Measurements from ENCODE around the gene DRG2. TPM values are rescaled to one million over a fixed set of nuclear protein-coding genes. Genes with fewer than 3 reads are reported as not detected.

DRG2 gene
- total RNA-seq = 23.8 to 40.6 TPM (median 24.6 TPM) in 3 replicates
- long read RNA-seq, transcript DRG2-201 (13 exons, 1,964 nt) = major isoform, 38 of 48 reads
- long read RNA-seq, partial matches to known transcripts = 1 of 48 reads
- long read RNA-seq, other reads (novel, unspliced or antisense) = 6 of 48 reads

GRCh38 chr17:18087610-18088491 lies at the start of gene DRG2:
Gene DRG2, plus strand, starts transcription at chr17:18087948. Its CDS starts 76 bp downstream, at chr17:18088024.
- peaks cover 26% of the 10 kb centered on the region for H3K4me1 Mint-ChIP-seq (ENCODE audit: low read depth)
- peak; percentile 98 for DNase-seq (ENCODE audit: low spot score)
- no peaks in the 10 kb centered on the region for H3K27me3 Mint-ChIP-seq (ENCODE audit: low read depth)
- H3K27ac Mint-ChIP-seq (ENCODE audit: unreplicated experiment) = peak within 1 kb of the TSS; percentile 98
- no peaks in the 10 kb centered on the region for H3K9me3 Mint-ChIP-seq (ENCODE audit: low read depth)
- H3K4me3 Mint-ChIP-seq (ENCODE audit: unreplicated experiment) = peak within 1 kb of the TSS; percentile 97
- H3K36me3 Mint-ChIP-seq (ENCODE audit: low read depth) = no peaks in the 10 kb centered on the region
- peak; percentile 34 for TF ChIP-seq CTCF (IDR thresholded peaks at IDR 0.05)

- H3K4me1 Mint-ChIP-seq (ENCODE audit: low read depth) = peaks cover 47% of the 10 kb centered on the region
- H3K27me3 Mint-ChIP-seq (ENCODE audit: low read depth) = no peaks in the 10 kb centered on the region
- H3K4me3 Mint-ChIP-seq (ENCODE audit: unreplicated experiment) = peak overlapping the region; percentile 99
- H3K27ac Mint-ChIP-seq (ENCODE audit: unreplicated experiment) = peak overlapping the region; percentile 96
- no peaks in the 10 kb centered on the region for H3K9me3 Mint-ChIP-seq (ENCODE audit: low read depth)
- H3K36me3 Mint-ChIP-seq (ENCODE audit: low read depth) = peaks cover 2% of the 10 kb centered on the region
- no peak for TF ChIP-seq CTCF (IDR thresholded peaks at IDR 0.05)
- DNase-seq (ENCODE audit: low spot score) = no peak
Observed at GRCh38 chr17:18038149-18038850, 49.4 kb upstream of the DRG2 start.

- Mint-ChIP-seq H3K27ac (ENCODE audit: unreplicated experiment) (peak within 1 kb of the TSS; percentile 96), H3K9me3 (ENCODE audit: low read depth) (no peaks in the 10 kb centered on the region), H3K4me1 (ENCODE audit: low read depth) (peaks cover 47% of the 10 kb centered on the region), H3K27me3 (ENCODE audit: low read depth) (no peaks in the 10 kb centered on the region), H3K4me3 (ENCODE audit: unreplicated experiment) (peak within 1 kb of the TSS; percentile 99), H3K36me3 (ENCODE audit: low read depth) (peaks cover 2% of the 10 kb centered on the region)
- peak; percentile 100 for DNase-seq (ENCODE audit: low spot score)
- peak; percentile 53 for TF ChIP-seq CTCF (IDR thresholded peaks at IDR 0.05)
Observed at GRCh38 chr17:18038861-18039534, 48.8 kb upstream of the DRG2 start, which contains the start of the genes ATPAF2 and GID4. Gene ATPAF2, minus strand, starts transcription at chr17:18039168. Its CDS starts 155 bp downstream, at chr17:18039013. Gene GID4, plus strand, starts transcription at chr17:18039408. Its CDS starts 57 bp downstream, at chr17:18039465.

- H3K4me1 Mint-ChIP-seq (ENCODE audit: low read depth) = peaks cover 47% of the 10 kb centered on the region
- no peak for DNase-seq (ENCODE audit: low spot score)
- no peaks in the 10 kb centered on the region for H3K9me3 Mint-ChIP-seq (ENCODE audit: low read depth)
- TF ChIP-seq CTCF (IDR thresholded peaks at IDR 0.05) = peak; percentile 17
- H3K4me3 Mint-ChIP-seq (ENCODE audit: unreplicated experiment) = peak overlapping the region; percentile 99
- peak overlapping the region; percentile 96 for H3K27ac Mint-ChIP-seq (ENCODE audit: unreplicated experiment)
- H3K36me3 Mint-ChIP-seq (ENCODE audit: low read depth) = peaks cover 2% of the 10 kb centered on the region
- H3K27me3 Mint-ChIP-seq (ENCODE audit: low read depth) = no peaks in the 10 kb centered on the region
Observed at GRCh38 chr17:18039535-18040260, 48.0 kb upstream of the DRG2 start.
